Heart left ventricle (tissue), 16 donors: Measurements from ENCODE around the gene LMAN2L. TPM values are rescaled to one million over a fixed set of nuclear protein-coding genes. Genes with fewer than 3 reads are reported as not detected.

Experiments used
- ATAC-seq, 4 donors: fragments of 200-7000 bp; cut with Tn5 transposase; one replicate each; pipeline ENCODE4 v1.9.1; 2020 to 2022; ENCODE audit warnings: moderate library complexity in 4 of 4, mild to moderate bottlenecking in 3 of 4, moderate number of reproducible peaks in 1 of 4
- DNase-seq, 5 donors: peaks; one replicate each; pipeline ENCODE4 v3.0.0-alpha.2; 2020
- H3K27ac ChIP-seq, 12 donors: fragments of 200-600 bp; sonication (generic) in 4 of 12; one replicate each; pipeline versions ENCODE4 v1.5.0 to v1.8.0; 2016 to 2022; ENCODE audit warnings: mild to moderate bottlenecking in 2 of 12
- H3K27me3 ChIP-seq, 9 donors: fragments of 200-600 bp; sonication (generic) in 2 of 9; one replicate each; pipeline versions ENCODE4 v1.5.1 to v1.8.0; 2016 to 2022; ENCODE audit warnings: mild to moderate bottlenecking in 3 of 9
- H3K36me3 ChIP-seq, 9 donors: fragments of 200-600 bp; sonication (generic) in 2 of 9; one replicate each; pipeline versions ENCODE4 v1.5.0 to v1.8.0; 2018 to 2022; ENCODE audit warnings: mild to moderate bottlenecking in 2 of 9
- H3K4me1 ChIP-seq, 12 donors: fragments of 200-600 bp; sonication (generic) in 4 of 12; one replicate each; pipeline versions ENCODE4 v1.5.0 to v1.8.0; 2016 to 2022; ENCODE audit warnings: mild to moderate bottlenecking in 3 of 12
- H3K4me3 ChIP-seq, 12 donors: fragments of 200-600 bp; sonication (generic) in 4 of 12; one replicate each; pipeline versions ENCODE4 v1.5.0 to v1.8.0; 2017 to 2022; ENCODE audit warnings: mild to moderate bottlenecking in 9 of 12, moderate library complexity in 4 of 12
- H3K9me3 ChIP-seq, 12 donors: fragments of 200-600 bp; sonication (generic) in 4 of 12; one replicate each; pipeline versions ENCODE4 v1.5.0 to v1.8.0; 2016 to 2022; ENCODE audit warnings: mild to moderate bottlenecking in 1 of 12
- POLR2A ChIP-seq, 2 donors: fragments of 450-650 bp; IDR thresholded peaks; one replicate each; pipeline ENCODE4 v1.6.1; 2017; ENCODE audit warnings: antibody characterized with exemption in 2 of 2, mild to moderate bottlenecking in 2 of 2, moderate library complexity in 2 of 2
- WGBS, 4 donors: extraction: QIAGEN DNeasy Blood & Tissue Kit in 2 of 4; methylation state at CpG; one replicate each; pipeline versions ENCODE4 v1.1.5 to v1.1.7; 2013 to 2018; 5-methylcytosine and 5-hydroxymethylcytosine counted together
- intact Hi-C, 10 donors: fragments of 100-400 bp; cut with DNase I; formaldehyde crosslinking; loops; one replicate each; pipeline versions ENCODE4 v1.11.1 to v1.14.2; 2022
- long read RNA-seq, 3 donors: library from polyadenylated mRNA; unstranded; transcript quantifications; one replicate each; pipeline ENCODE4 v2.0.0, GENCODE V29; 2020 to 2021
- polyA plus RNA-seq, 2 donors: library from polyadenylated mRNA; stranded (reverse); fragments of 200-250 nt; gene quantifications; one replicate each; pipeline ENCODE4 v1.2.3, GENCODE V29; 2013
- total RNA-seq, 9 donors: library from RNA; depleted of rRNA in 2 of 9; stranded (reverse); fragments of >200 nt in 2 of 9; fragmentation: NEBNext Ultra II Directional in 3 of 9; extraction: Animal tissue kit (Norgen Biotek cat#: 25700) in 3 of 9; gene quantifications; one replicate each; pipeline versions ENCODE4 v1.1.0 to v1.2.4, GENCODE V29; 2016 to 2023
- TF ChIP-seq, protein P1 (sequence below), 12 donors: fragments of 200-600 bp; sonication (generic) in 4 of 12; IDR thresholded peaks; one replicate each; pipeline versions ENCODE4 v1.5.0 to v1.8.0; 2018 to 2022; ENCODE audit warnings: antibody characterized with exemption in 12 of 12, mild to moderate bottlenecking in 5 of 12
- donor health status: ischemic (EF 13 %, LVEDD 7.1; RV severe dilation, severe dysfunction).
- donor health status: healthy with polysubstance abuse.
- donor health status: DM: no; HTN: yes; CAD: no.
- donor health status: DM: no; HTN: no; CAD: no.
- donor health status: ischemic (EF 25% LVEDD 6.9; RV normal size, moderate dysfunction).
- donor health status: ischemic (EF 25% LVEDD 5.7; RV mildly dilated, moderate dysfunction).
- donor health status: healthy.
- donor health status: DM: yes; HTN: yes; CAD: no.
- donor health status: ischemic (EF 35%, LVEDD 5.7; RV mildly dilated, moderate dysfunction).
- donor health status: nonischemic (EF 11% LVEDD 7.7; RV severe dilation, severe dysfunction).
- donor health status: DM: yes; HTN: yes; CAD: no.
- donor health status: PGD.
- donor health status: ischemic (EF 29% LVEDD 5.4; RV normal size, mild dysfunction).
- donor health status: nonischemic (EF 23%, LVEDD 6.1; RV moderate dilation, normal function).

LMAN2L gene, protein sequence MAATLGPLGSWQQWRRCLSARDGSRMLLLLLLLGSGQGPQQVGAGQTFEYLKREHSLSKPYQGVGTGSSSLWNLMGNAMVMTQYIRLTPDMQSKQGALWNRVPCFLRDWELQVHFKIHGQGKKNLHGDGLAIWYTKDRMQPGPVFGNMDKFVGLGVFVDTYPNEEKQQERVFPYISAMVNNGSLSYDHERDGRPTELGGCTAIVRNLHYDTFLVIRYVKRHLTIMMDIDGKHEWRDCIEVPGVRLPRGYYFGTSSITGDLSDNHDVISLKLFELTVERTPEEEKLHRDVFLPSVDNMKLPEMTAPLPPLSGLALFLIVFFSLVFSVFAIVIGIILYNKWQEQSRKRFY
- total RNA-seq (10 to 100 TPM; 15.1 to 27.8 (median 20.5) TPM), polyA plus RNA-seq (10 to 100 TPM; 11.3 to 38.5 TPM)
- long read RNA-seq, donor 1, transcript LMAN2L-201 (8 exons, 2,397 nt), result major isoform, 62 of 73 reads
- long read RNA-seq, donor 1, partial matches to known transcripts, result 5 of 73 reads
- long read RNA-seq, donor 1, other reads (novel, unspliced or antisense), result 3 of 73 reads
- long read RNA-seq, donor 2, transcript LMAN2L-201 (8 exons, 2,397 nt), result major isoform, 302 of 330 reads
- long read RNA-seq, donor 2, transcript LMAN2L-202 (9 exons, 2,020 nt), result minor isoform, 14 of 330 reads
- long read RNA-seq, donor 2, partial matches to known transcripts, result 4 of 330 reads
- long read RNA-seq, donor 2, other reads (novel, unspliced or antisense), result 10 of 330 reads
- long read RNA-seq, donor 3, transcript LMAN2L-201 (8 exons, 2,397 nt), result major isoform, 89 of 99 reads
- long read RNA-seq, donor 3, partial matches to known transcripts, result 3 of 99 reads
- long read RNA-seq, donor 3, other reads (novel, unspliced or antisense), result 6 of 99 reads

- intact Hi-C loops, result loop anchor here (1.0 to 10.0 kb wide), 7 partner anchors 20 to 225 kb away; partner anchors contain the start of genes KANSL3 (in 7 of the 10), FER1L5 (in 3 of the 10) and CNNM4 (in 2 of the 10)
- WGBS, 4 donors, result 0 to 2% (median 1%) methylated on average over 43 of the region's 43 CpGs
- peak; percentile 97 to 99 (median 99) for DNase-seq
- H3K4me3 ChIP-seq, result peak within 1 kb of the TSS; percentile 61 to 96 (median 79)
- H3K4me1 ChIP-seq, result peaks cover 0 to 40% (median 26%) of the 10 kb centered on the region in 12 donors
- H3K36me3 ChIP-seq, result peaks cover 0 to 23% (median 16%) of the 10 kb centered on the region in 9 donors
- no peaks in the 10 kb centered on the region for H3K27me3 ChIP-seq
- peak within 1 kb of the TSS in 11 of 12 donors; percentile 60 to 80 (median 75) for H3K27ac ChIP-seq
- ATAC-seq, result peak; percentile 99 to 100 (median 99)
- TF ChIP-seq, protein P1, sequence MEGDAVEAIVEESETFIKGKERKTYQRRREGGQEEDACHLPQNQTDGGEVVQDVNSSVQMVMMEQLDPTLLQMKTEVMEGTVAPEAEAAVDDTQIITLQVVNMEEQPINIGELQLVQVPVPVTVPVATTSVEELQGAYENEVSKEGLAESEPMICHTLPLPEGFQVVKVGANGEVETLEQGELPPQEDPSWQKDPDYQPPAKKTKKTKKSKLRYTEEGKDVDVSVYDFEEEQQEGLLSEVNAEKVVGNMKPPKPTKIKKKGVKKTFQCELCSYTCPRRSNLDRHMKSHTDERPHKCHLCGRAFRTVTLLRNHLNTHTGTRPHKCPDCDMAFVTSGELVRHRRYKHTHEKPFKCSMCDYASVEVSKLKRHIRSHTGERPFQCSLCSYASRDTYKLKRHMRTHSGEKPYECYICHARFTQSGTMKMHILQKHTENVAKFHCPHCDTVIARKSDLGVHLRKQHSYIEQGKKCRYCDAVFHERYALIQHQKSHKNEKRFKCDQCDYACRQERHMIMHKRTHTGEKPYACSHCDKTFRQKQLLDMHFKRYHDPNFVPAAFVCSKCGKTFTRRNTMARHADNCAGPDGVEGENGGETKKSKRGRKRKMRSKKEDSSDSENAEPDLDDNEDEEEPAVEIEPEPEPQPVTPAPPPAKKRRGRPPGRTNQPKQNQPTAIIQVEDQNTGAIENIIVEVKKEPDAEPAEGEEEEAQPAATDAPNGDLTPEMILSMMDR (IDR thresholded peaks at IDR 0.05), result no peak
- no peak for TF ChIP-seq POLR2A (IDR thresholded peaks at IDR 0.05)
- H3K9me3 ChIP-seq, result no peaks in the 10 kb centered on the region
Observed at GRCh38 chr2:96739633-96740428, at the start of gene LMAN2L. Gene LMAN2L, minus strand, starts transcription at chr2:96740064. Its CDS starts 24 bp downstream, at chr2:96740040.

DNA sequence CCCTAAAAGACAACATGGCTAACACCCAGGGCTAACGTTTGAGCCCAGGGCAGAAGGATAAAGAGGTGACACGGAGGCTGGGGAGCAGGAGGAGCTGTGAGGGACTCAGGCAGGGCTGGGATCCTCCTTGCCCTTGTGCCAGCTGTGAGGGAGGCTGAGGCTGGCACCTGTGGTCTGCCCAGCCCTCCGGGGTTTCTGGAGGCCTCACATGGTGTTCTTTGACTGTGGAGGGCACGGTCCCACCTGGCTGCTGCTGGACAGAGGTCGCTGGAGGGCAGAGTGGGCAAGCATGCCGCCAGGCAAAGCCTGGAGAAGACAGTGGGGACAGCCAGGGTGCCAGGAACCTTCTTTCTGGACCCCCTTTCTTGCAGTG, 49.4 kb upstream of the LMAN2L start:
- H3K27ac ChIP-seq, result peak overlapping the region; percentile 70 to 96 (median 86)
- no peak for DNase-seq

DNA sequence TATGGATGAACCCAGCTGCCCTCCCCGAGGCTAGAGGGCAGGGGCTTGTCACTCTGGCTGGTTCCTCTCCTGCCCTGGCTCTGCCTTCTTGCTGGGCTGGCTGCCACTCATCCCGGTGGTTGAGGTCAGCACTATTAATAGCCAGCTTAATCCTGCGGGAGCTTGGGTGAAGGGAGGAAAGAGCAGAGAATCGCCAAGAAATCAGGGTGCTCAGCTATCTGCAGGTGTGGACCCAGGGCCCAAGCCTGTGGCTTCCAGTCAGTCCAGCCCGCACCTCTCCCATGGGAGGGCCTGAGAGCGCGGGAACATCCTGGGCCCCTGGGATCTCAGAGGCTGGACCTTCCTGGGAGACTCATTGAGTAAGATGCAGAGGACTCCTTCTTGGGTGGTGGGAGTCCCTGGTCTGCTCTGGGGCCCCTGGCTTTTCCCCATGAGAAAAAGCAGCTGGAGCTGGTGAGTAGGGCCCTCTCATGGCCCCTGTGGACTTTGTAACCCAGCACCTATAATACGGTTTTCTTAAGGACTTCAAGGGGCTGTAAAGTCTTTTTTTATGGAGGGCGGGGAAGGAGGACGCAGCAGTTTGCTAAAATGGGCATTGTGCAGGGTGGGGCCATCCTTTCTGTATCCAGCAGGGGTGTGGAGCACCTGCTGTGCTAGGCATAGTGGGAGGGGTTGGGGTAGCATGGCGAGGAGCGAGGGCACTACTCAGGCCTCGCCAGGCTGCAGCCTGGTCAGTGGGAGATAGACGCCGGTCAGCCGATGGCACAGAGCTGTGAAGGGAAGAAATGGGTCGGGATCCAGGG, 48.8 kb upstream of the LMAN2L start:
- H3K9me3 ChIP-seq, result no peaks in the 10 kb centered on the region
- intact Hi-C loops, result no loop called here
- no peaks in the 10 kb centered on the region for H3K36me3 ChIP-seq
- TF ChIP-seq, protein P1 (IDR thresholded peaks at IDR 0.05), result no peak
- TF ChIP-seq POLR2A (IDR thresholded peaks at IDR 0.05), result peak in 1 of 2 donors; percentile 55
- peaks cover 0 to 45% (median 21%) of the 10 kb centered on the region in 12 donors for H3K4me1 ChIP-seq
- DNase-seq (peak; percentile 68 to 85 (median 76)), ATAC-seq (peak; percentile 87 to 92 (median 88))
- WGBS, 4 donors, result 46 to 63% (median 48%) methylated on average over 15 to 17 of the region's 17 CpGs
- H3K27ac ChIP-seq, result peak overlapping the region; percentile 70 to 96 (median 86)
- peak overlapping the region in 11 of 12 donors; percentile 3 to 52 (median 43) for H3K4me3 ChIP-seq
- no peaks in the 10 kb centered on the region for H3K27me3 ChIP-seq

More for the DNA sequence above, 49.4 kb upstream of the LMAN2L start:
- intact Hi-C loops, result no loop called here
- Histone ChIP-seq H3K27me3 (no peaks in the 10 kb centered on the region), H3K4me1 (peaks cover 0 to 49% (median 21%) of the 10 kb centered on the region in 12 donors), H3K9me3 (no peaks in the 10 kb centered on the region), H3K36me3 (no peaks in the 10 kb centered on the region), H3K4me3 (peak overlapping the region in 10 of 12 donors; percentile 3 to 52 (median 43))
- TF ChIP-seq, protein P1 (IDR thresholded peaks at IDR 0.05), result no peak
- no peak for TF ChIP-seq POLR2A (IDR thresholded peaks at IDR 0.05)
- 54 to 63% (median 60%) methylated on average over 6 of the region's 6 CpGs for WGBS, 4 donors
- peak in 3 of 4 donors; percentile 2 to 27 (median 16) for ATAC-seq
